CD4-positive, alpha-beta T cell (primary cell): ENCODE data around the gene CDK6. TPM values are rescaled to one million over a fixed set of nuclear protein-coding genes. Genes with fewer than 3 reads are reported as not detected.

Source experiments
- ATAC-seq: fragments of 200-7000 bp; cut with Tn5 transposase; one replicate; pipeline ENCODE4 v1.10.0; 2022; ENCODE audit warnings: mild to moderate bottlenecking; ENCODE audit not compliant: poor library complexity
- CTCF ChIA-PET: fragments of 350-600 bp; sonication (Branson Sonifier 250); formaldehyde crosslinking; loops from one replicate; lab custom pipeline; 2021; ENCODE audit warnings: antibody characterized with exemption, inconsistent platforms; lab: Charles Lee
- POLR2A ChIA-PET: fragments of 350-600 bp; sonication (Branson Sonifier 250); formaldehyde crosslinking; loops from one replicate; lab custom pipeline; 2021; ENCODE audit warnings: antibody characterized with exemption, inconsistent platforms; lab: Charles Lee
- DNase-seq, 14 experiments: peaks; one replicate each; pipeline ENCODE4 v3.0.0-alpha.2; 2013 to 2020; ENCODE audit warnings: mixed read lengths in 2 of 14
- H3K27ac ChIP-seq, 2 donors: one replicate each; pipeline versions ENCODE4 v1.5.1 to v1.7.0; 2013; ENCODE audit warnings: low read length in 2 of 2, low read depth in 1 of 2, mild to moderate bottlenecking in 1 of 2
- H3K27me3 ChIP-seq, 2 experiments: 1 replicate in 1 of 2; 2 replicates in 1 of 2; pipeline versions ENCODE4 v1.6.1 to v1.7.0; 2013; ENCODE audit warnings: low read length in 2 of 2, control low read depth in 1 of 2, mild to moderate bottlenecking in 1 of 2, moderate library complexity in 1 of 2; ENCODE audit not compliant: insufficient read depth in 2 of 2, control insufficient read depth in 1 of 2
- H3K36me3 ChIP-seq: one replicate; pipeline ENCODE4 v1.6.1; 2013; ENCODE audit warnings: low read length, control low read depth; ENCODE audit not compliant: insufficient read depth
- H3K4me1 ChIP-seq: one replicate; pipeline ENCODE4 v1.6.1; 2013; ENCODE audit warnings: low read length, control low read depth; ENCODE audit not compliant: insufficient read depth
- H3K4me3 ChIP-seq: one replicate; pipeline ENCODE4 v1.5.1; 2013; ENCODE audit warnings: mild to moderate bottlenecking, low read length, moderate library complexity
- H3K9me3 ChIP-seq, 2 experiments: 1 replicate in 1 of 2; 2 replicates in 1 of 2; pipeline versions ENCODE4 v1.6.1 to v1.7.0; 2013; ENCODE audit warnings: low read length in 2 of 2, mild to moderate bottlenecking in 2 of 2, control low read depth in 1 of 2, moderate library complexity in 1 of 2; ENCODE audit not compliant: control insufficient read depth in 1 of 2, insufficient read depth in 1 of 2
- H3K27ac Mint-ChIP-seq: one replicate; pipeline ENCODE4 v1.8.0; 2020; ENCODE audit warnings: mixed read lengths
- H3K27me3 Mint-ChIP-seq: one replicate; pipeline ENCODE4 v1.8.0; 2021; ENCODE audit warnings: mixed read lengths
- H3K36me3 Mint-ChIP-seq: one replicate; pipeline ENCODE4 v1.8.0; 2021; ENCODE audit warnings: low read depth, mixed read lengths
- H3K4me1 Mint-ChIP-seq: one replicate; pipeline ENCODE4 v1.8.0; 2021; ENCODE audit warnings: low read depth, mixed read lengths
- H3K4me3 Mint-ChIP-seq: one replicate; pipeline ENCODE4 v1.8.0; 2020; ENCODE audit warnings: mild to moderate bottlenecking, mixed read lengths
- H3K9me3 Mint-ChIP-seq: one replicate; pipeline ENCODE4 v1.8.0; 2020; ENCODE audit warnings: mixed read lengths
- CTCF ChIP-seq: fragments of 200-600 bp; IDR thresholded peaks from one replicate; pipeline ENCODE4 v1.8.0; 2022; ENCODE audit warnings: antibody characterized with exemption, mild to moderate bottlenecking
- intact Hi-C, 2 experiments: fragments of 100-400 bp; cut with DNase I in 1 of 2; cut with micrococcal nuclease in 1 of 2; formaldehyde crosslinking; loops; one replicate each; pipeline versions ENCODE4 v1.15.1 to v1.9.0; 2023 to 2025; cut with DNase I, micrococcal nuclease
- total RNA-seq, 174 experiments: library from RNA in 2 of 174; stranded (reverse) in 2 of 174; gene quantifications; one replicate each; pipeline ENCODE4 v1.2.3 and lab custom pipeline; 2021 to 2026

The CDK6 gene
- total RNA-seq, 2 experiments from 2014 or later = 13.0 to 13.7 TPM

DNA sequence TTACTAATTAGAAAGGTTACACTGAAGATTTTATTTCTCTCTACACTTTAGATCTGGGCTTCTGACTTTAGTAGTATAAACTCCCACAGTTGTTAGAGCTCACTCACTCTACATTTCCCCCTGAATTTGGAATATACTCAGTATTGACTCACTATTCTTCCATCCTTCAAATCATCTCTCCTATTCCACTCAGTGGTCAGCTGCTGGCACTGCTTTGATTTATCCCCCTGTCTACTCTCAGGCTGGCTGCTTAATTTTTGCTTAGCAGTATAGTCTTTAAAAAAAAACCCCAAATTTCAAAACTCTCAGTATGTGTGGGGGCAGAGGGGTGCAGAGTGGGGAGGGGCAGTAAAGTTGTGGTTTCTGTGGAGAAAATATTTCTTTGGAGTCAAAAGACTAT, 68.9 kb downstream of the CDK6 start:
- H3K9me3 ChIP-seq = no peaks in the 10 kb centered on the region
- no peak overlapping the region for H3K4me3 ChIP-seq
- no peak overlapping the region for H3K27ac ChIP-seq
- H3K27me3 Mint-ChIP-seq = no peaks in the 10 kb centered on the region
- H3K27ac Mint-ChIP-seq = no peak overlapping the region
- intact Hi-C loops = no loop called here
- ChIA-PET POLR2A (interaction anchor here (0.7 kb wide), 1 partner anchor 547 kb away, joined by 3 read pairs; no protein-coding TSS in a partner anchor), CTCF (interaction anchor here (0.5 to 1.1 kb wide), 3 partner anchors 29 to 65 kb away, joined by 3 to 4 read pairs (median 3); no protein-coding TSS in a partner anchor)
- peaks cover 4% of the 10 kb centered on the region for H3K36me3 ChIP-seq
- DNase-seq (no peak), ATAC-seq (no peak)
- no peaks in the 10 kb centered on the region for H3K27me3 ChIP-seq
- H3K4me3 Mint-ChIP-seq = no peak overlapping the region
- H3K36me3 Mint-ChIP-seq = peaks cover 4% of the 10 kb centered on the region
- H3K4me1 Mint-ChIP-seq = peaks cover 5% of the 10 kb centered on the region
- no peaks in the 10 kb centered on the region for H3K4me1 ChIP-seq
- no peak for TF ChIP-seq CTCF
- no peaks in the 10 kb centered on the region for H3K9me3 Mint-ChIP-seq

- intact Hi-C loops = no loop called here
- no peak for ATAC-seq
These were observed 69.8 kb downstream of the CDK6 start for GRCh38 chr7:92766461-92767003.

GRCh38 chr7:92765725-92766124, 70.6 kb downstream of the CDK6 start:
- intact Hi-C loops = no loop called here
- ATAC-seq = no peak
- H3K9me3 ChIP-seq = no peaks in the 10 kb centered on the region
- ChIA-PET CTCF (interaction anchor here (0.6 to 1.6 kb wide), 2 partner anchors 67 to 236 kb away, joined by 3 to 7 read pairs; no protein-coding TSS in a partner anchor), POLR2A (no interaction called here)
- Mint-ChIP-seq H3K4me3 (no peak overlapping the region), H3K27me3 (no peaks in the 10 kb centered on the region), H3K4me1 (peaks cover 5% of the 10 kb centered on the region), H3K9me3 (no peaks in the 10 kb centered on the region), H3K27ac (no peak overlapping the region), H3K36me3 (no peaks in the 10 kb centered on the region)
- H3K27me3 ChIP-seq = no peaks in the 10 kb centered on the region
- peaks cover 4% of the 10 kb centered on the region for H3K36me3 ChIP-seq
- no peaks in the 10 kb centered on the region for H3K4me1 ChIP-seq
- no peak for DNase-seq
- TF ChIP-seq CTCF = no peak
- H3K4me3 ChIP-seq = no peak overlapping the region
- no peak overlapping the region for H3K27ac ChIP-seq

More at GRCh38 chr7:92766461-92767003, 69.8 kb downstream of the CDK6 start:
- H3K27me3 Mint-ChIP-seq = no peaks in the 10 kb centered on the region
- no peaks in the 10 kb centered on the region for H3K4me1 ChIP-seq
- H3K4me1 Mint-ChIP-seq = peaks cover 5% of the 10 kb centered on the region
- no peaks in the 10 kb centered on the region for H3K9me3 ChIP-seq
- TF ChIP-seq CTCF = no peak
- H3K27me3 ChIP-seq = no peaks in the 10 kb centered on the region
- H3K4me3 Mint-ChIP-seq = no peak overlapping the region
- no peak overlapping the region for H3K27ac Mint-ChIP-seq
- H3K4me3 ChIP-seq = no peak overlapping the region
- ChIA-PET POLR2A (no interaction called here), CTCF (interaction anchor here (1.0 to 1.6 kb wide), 3 partner anchors 63 to 67 kb away, joined by 3 to 7 read pairs (median 4); no protein-coding TSS in a partner anchor)
- peaks cover 2% of the 10 kb centered on the region for H3K36me3 Mint-ChIP-seq
- H3K27ac ChIP-seq = no peak overlapping the region
- no peak for DNase-seq
- H3K36me3 ChIP-seq = peaks cover 4% of the 10 kb centered on the region
- H3K9me3 Mint-ChIP-seq = no peaks in the 10 kb centered on the region
